Neutrophil (primary cell): ENCODE data around the gene CBFA2T2.
"Not testable (repeated sequence)": the region's sequence is repeated elsewhere in the genome, so short reads cannot be mapped to it uniquely, and the experiment has no call there.

Source experiments
- H3K27ac ChIP-seq: fragments of 200-600 bp; sonication (generic); 2 replicates; pipeline ENCODE4 v1.5.1; 2016; ENCODE audit warnings: mild to moderate bottlenecking, moderate library complexity
- H3K27me3 ChIP-seq: fragments of 200-600 bp; sonication (generic); 2 replicates; pipeline ENCODE4 v1.6.0; 2016; ENCODE audit warnings: mild to moderate bottlenecking
- H3K36me3 ChIP-seq: fragments of 200-600 bp; sonication (generic); 2 replicates; pipeline ENCODE4 v1.5.1; 2017
- H3K4me1 ChIP-seq, 2 experiments: fragments of 200-600 bp in 1 of 2; sonication (generic) in 1 of 2; 1 replicate in 1 of 2; 2 replicates in 1 of 2; pipeline versions ENCODE4 v1.5.1 to v1.6.1; 2013 to 2016; ENCODE audit warnings: low read depth in 1 of 2, low read length in 1 of 2, mild to moderate bottlenecking in 1 of 2, moderate library complexity in 1 of 2; ENCODE audit not compliant: control insufficient read depth in 1 of 2, insufficient read depth in 1 of 2
- H3K4me3 ChIP-seq, 2 experiments: fragments of 200-600 bp in 1 of 2; sonication (generic) in 1 of 2; 1 replicate in 1 of 2; 2 replicates in 1 of 2; pipeline ENCODE4 v1.5.1; 2013 to 2016; ENCODE audit warnings: low read depth in 1 of 2, low read length in 1 of 2, mild to moderate bottlenecking in 1 of 2, moderate library complexity in 1 of 2
- H3K9me3 ChIP-seq: fragments of 200-600 bp; sonication (generic); 2 replicates; pipeline ENCODE4 v1.5.1; 2016
- CTCF ChIP-seq: fragments of 200-600 bp; sonication (generic); IDR thresholded peaks from 2 replicates; pipeline ENCODE4 v1.5.1; 2016; ENCODE audit warnings: antibody characterized with exemption

The CBFA2T2 gene

GRCh38 chr20:33555755-33556154 lies 65.9 kb downstream of the CBFA2T2 start:
- Histone ChIP-seq H3K27ac (no peak overlapping the region), H3K4me1 (no peaks in the 10 kb centered on the region), H3K9me3 (no peaks in the 10 kb centered on the region), H3K4me3 (no peak overlapping the region), H3K27me3 (no peaks in the 10 kb centered on the region), H3K36me3 (peaks cover 7% of the 10 kb centered on the region)
- no peak for TF ChIP-seq CTCF

DNA sequence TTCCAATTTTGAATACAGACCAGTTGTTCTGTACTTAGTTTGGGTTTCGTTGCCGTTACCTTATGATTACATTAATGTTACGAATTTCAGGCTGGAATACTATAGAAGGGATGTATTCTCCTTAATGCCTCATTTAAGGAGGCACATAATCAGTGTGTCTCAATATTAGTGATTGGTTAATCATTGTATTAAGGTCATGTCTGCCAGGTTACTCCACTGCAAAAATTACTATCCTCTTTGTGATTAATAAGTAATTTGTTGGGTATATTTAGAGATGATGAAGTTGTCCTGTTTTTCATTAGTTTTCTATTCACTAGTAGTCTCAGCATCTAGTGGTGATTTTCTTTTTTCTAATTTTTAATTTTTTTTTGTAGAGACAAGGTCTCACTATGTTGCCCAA lies 66.3 kb downstream of the CBFA2T2 start:
- Histone ChIP-seq H3K4me1 (no peaks in the 10 kb centered on the region), H3K9me3 (no peaks in the 10 kb centered on the region), H3K36me3 (peaks cover 7% of the 10 kb centered on the region), H3K4me3 (no peak overlapping the region), H3K27ac (no peak overlapping the region), H3K27me3 (no peaks in the 10 kb centered on the region)
- TF ChIP-seq CTCF, result no peak

DNA sequence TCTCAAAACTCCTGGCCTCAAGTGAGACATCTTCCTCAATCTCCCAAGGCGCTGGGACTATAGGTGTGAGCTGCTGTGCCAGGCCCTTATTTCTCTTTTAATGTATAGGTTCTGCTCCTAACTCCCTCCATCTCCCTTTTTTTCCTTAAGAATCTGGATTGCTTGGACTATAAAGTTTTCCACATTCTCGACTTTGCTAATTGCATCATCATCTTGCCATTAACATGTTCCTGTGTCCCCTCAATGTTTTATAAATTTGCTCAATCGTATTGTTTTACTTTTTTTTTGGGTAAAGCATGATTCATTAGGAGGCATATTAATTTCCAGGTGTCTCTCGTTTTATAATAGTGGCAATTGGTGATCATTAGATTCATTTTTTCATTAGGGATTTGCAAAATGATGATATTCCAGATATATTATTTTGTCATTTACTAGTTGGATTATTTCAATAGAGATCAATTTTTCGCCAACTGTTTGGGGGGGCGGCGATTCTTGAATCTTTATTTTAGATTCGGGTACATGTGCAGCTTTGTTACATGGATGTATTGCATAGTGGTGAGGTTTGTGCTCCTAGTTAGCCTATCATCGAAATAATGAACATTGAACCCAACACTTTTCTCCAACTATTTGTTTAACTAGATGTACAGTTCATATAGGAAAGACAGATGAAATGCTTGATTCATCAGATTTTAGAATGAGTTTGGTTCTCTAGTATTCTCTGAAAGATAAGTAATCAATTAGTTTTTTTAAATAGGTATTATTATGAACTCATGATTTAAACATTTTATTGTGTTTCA lies 68.7 kb downstream of the CBFA2T2 start:
- no peaks in the 10 kb centered on the region for H3K4me1 ChIP-seq
- no peak overlapping the region for H3K27ac ChIP-seq
- TF ChIP-seq CTCF, result no peak
- H3K9me3 ChIP-seq, result no peaks in the 10 kb centered on the region
- no peak overlapping the region for H3K4me3 ChIP-seq
- no peaks in the 10 kb centered on the region for H3K27me3 ChIP-seq
- peaks cover 7% of the 10 kb centered on the region for H3K36me3 ChIP-seq

DNA sequence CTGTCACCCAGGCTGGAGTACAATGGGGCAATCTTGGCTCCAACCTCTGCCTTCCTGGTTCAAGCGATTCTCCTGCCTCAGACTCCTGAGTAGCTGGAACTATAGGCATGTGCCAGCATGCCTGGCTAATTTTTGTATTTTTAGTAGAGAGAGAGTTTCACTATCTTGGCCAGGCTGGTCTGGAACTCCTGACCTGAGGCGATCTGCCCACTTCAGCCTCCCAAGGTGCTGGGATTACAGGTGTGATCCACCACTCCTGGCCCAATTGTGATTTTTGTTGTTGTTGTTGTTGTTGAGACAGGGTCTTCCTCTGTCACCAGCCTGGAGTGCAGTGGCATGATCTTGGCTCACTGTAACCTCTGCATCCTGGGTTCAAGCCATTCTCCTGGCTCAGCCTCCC lies 69.3 kb downstream of the CBFA2T2 start:
- Histone ChIP-seq H3K27me3 (no peaks in the 10 kb centered on the region), H3K4me3 (no peak overlapping the region), H3K4me1 (no peaks in the 10 kb centered on the region), H3K9me3 (no peaks in the 10 kb centered on the region), H3K27ac (no peak overlapping the region), H3K36me3 (peaks cover 7% of the 10 kb centered on the region)
- TF ChIP-seq CTCF, result no peak

DNA sequence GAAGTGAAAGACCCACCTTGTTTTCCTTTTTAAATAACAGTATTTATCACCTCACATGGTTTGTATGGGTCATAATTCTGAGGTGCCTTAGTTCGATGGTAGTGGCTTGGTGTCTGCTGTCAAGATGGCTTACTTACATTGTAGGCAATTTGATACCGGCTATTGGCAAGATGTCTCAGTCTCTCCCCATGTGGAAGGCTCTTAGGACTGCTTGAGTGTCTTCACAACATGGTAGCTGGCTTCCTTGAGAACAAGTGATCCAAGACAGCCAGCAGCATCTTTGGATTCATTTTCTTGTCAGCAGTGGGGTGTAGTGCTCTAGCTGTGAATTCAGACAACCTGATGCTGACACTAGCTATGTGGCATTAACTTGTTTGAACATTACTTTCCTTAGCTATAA lies 70.1 kb downstream of the CBFA2T2 start:
- Histone ChIP-seq H3K27me3 (no peaks in the 10 kb centered on the region), H3K9me3 (no peaks in the 10 kb centered on the region), H3K36me3 (peaks cover 7% of the 10 kb centered on the region), H3K4me3 (no peak overlapping the region), H3K27ac (no peak overlapping the region), H3K4me1 (no peaks in the 10 kb centered on the region)
- TF ChIP-seq CTCF, result no peak

DNA sequence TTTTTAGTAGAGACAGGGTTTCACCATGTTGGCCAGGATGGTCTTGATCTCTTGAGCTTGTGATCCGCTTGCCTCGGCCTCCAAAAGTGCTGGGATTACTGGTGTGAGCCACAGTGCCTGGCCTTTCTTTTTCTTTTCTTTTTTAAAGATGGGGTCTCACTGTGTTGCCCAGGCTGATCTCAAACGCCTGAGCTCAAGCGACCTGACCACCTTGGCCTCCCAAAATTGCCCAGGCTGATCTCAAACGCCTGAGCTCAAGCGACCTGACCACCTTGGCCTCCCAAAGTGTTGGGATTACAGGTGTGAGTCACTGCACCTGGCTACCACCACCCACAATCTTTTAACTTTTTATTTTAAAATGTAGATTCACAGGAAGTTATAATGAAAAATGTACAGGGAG lies 71.2 kb downstream of the CBFA2T2 start:
- H3K36me3 ChIP-seq, H3K27me3 ChIP-seq, H3K27ac ChIP-seq, H3K4me3 ChIP-seq, H3K4me1 ChIP-seq, H3K9me3 ChIP-seq: not testable (repeated sequence)
